NCI-H2227 (cell line): ENCODE results near the gene PARP12.

Source experiments
- DNase-seq: peaks from one replicate; lab custom pipeline; 2025; ENCODE audit not compliant: unreplicated experiment; lab: John Stamatoyannopoulos, UW

The PARP12 gene

DNA sequence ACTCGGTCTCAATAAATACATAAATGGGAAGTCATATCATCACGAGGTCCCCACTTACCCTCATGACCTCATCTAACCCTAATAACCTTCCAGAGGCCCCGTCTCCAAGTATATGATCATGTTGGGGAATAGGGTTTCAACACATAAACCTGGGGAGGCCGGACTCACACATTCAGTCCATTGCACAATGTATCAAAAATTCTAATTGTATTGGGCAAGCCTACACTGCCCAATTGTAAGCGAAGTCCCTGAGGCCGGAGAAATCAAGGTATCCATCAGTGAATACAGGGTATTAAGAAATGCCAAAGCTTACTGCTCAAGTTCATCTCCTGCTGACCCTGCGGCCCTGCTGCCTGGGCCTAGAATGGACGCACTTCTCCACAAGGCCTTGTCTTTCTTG is 69.6 kb downstream of the PARP12 start:
- DNase-seq, result no peak

DNA sequence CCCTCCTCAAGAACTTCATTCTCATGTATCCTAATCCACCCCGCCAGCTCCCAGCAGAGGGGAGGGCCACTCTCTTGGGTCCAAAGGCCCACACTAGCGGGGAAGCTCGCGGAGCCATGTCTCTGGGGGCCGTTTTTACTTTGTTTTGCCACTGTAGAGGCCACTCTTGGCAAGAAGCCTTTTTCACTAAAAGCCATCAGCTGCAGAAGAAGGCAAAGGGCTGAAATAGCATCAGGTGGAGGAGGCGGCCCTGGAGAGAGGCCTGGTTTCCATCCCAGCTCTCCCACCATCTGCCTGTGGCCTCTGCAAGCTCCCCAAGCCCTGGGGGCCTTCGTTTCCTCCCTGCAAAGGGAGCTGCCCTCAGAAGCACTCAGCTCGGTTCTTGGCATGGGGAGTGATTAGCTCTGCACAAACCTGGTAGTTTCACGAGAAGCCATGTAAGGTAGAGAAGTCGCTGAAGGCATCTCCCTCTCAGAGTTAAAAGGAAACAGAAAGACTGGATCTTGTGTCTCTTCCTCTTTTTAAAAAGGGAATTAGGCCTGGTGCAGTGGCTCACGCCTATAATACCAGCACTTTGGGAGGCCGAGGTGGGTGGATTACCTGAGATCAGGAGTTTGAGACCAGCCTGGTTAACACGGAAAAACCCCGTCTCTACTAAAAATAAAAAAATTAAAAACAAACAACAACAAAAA is 70.3 kb downstream of the PARP12 start:
- peak; percentile 50 for DNase-seq

DNA sequence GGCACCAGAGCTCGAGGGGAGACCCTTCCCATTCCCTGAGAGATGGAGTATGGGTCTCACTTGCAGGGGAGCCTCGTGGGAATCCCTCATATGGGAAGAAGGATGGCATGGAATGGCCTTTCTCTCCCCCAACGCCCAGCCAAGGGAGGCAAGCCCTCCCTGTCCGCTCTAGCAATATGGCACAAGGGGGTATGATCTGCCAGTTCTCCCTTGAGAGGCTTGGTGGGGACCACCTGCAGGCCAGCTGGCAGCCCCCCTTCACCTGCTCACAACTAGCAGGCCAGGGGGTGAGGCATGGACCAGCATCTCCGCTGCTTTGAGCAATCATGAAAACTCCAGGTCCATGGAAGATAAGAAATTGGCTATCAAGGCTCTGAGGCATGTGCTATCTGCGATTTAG is 70.8 kb downstream of the PARP12 start:
- no peak for DNase-seq

DNA sequence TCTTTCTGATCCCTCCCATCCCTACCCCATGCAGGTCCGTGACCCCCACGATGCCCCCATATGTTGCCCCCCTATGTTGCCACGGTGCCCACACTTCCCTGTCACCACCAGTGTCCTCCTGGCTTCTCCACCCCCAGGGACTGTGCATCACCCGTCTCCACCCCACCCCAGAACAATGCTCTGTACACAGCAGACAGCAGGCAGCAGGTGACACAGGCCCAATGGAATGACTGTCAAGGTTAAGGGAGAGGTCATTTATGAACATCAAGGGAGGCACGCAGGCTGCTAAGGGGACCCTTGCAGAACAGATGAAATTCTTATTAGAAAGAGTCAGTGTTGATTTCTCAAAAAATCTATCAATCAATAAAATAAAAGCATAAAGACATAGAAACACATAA is 71.5 kb downstream of the PARP12 start:
- no peak for DNase-seq

DNA sequence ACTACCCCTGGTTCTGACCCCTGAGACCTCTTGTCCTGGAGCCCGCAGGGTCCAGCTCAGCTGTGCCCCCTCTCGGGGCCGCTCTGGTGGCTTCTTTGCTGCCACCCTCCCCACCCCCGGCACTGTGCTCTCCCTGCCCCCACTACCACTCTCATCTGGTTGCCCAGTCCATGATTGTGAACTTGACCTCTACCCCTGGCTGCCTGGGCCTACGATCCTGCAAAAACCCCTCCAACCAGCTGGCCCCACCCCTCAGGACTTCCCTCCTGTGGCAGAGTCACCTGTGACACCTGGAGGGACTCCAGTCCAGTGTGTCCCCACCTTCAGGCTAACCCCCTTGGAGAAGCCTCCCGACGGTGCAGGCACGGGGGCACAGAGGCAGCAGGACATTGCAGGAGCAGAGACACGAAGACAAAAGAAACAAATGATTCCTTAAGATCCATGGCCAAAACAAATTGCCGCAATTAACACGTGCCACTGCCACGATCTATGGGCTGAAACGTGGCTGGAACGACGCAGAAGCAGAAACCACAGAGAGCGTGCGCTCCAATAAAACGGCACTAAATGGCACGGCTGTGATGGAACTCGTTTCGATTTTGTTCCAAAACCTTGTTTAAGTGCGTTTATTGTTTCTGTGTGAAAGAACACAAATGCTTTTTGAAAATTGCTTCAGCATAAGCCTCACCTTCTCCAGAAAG is 72.0 kb downstream of the PARP12 start:
- no peak for DNase-seq

DNA sequence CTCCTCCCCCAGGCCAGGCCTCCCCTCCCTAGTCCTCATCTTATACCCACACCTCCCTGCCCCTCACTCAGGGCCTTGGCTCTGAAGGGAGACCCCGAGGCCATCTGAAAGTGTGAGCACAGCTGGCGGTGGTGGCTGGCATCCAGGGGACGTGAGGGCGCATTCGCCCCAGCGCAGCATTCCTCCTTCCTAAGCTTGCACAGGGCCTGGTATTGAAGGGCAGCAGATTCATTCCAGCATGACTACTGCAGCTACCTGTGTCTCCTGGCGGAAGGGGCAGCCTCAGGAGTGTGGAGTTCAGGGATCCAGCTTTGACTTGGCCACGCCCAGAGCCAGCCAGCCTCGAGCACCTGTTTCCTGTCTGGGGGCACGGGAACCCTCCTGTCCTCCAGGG is 72.6 kb downstream of the PARP12 start:
- DNase-seq, result no peak

DNA sequence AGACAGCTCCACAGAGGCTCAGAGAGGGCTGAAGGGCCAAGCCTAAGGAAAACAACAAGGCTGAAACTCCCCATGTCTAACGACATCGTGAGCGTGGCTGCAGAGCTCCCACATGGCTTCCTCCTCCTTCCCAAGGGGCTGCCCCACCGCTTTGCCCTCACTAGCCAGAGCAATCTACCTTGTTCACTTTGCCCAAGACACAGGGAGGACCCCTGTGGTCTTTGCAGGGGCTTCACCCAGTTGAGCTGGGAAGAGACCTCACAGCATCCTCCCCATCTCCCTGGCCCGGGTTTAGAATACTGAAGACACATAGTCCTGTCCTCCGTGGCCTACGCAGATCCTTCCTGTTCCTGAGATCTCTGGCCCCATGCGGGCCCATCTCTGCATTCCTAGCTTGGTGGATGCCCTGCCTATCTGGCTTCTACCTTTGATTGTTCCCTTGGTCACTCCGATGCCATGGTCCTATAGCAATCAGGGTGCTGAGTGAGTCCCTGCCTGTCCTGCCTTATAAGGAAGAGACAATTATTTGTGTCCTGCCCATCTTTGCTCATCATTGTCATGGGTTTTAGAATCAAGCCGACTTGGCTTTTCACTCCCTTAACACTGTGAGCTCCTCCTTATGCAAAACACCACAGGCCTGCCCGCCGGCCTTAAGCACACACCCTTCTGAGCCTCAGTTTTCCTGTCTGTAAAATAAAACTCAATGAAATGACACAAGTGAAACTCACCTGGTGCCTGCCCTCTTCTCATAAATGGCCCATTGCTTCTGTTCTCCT is 73.2 kb downstream of the PARP12 start:
- no peak for DNase-seq

DNA sequence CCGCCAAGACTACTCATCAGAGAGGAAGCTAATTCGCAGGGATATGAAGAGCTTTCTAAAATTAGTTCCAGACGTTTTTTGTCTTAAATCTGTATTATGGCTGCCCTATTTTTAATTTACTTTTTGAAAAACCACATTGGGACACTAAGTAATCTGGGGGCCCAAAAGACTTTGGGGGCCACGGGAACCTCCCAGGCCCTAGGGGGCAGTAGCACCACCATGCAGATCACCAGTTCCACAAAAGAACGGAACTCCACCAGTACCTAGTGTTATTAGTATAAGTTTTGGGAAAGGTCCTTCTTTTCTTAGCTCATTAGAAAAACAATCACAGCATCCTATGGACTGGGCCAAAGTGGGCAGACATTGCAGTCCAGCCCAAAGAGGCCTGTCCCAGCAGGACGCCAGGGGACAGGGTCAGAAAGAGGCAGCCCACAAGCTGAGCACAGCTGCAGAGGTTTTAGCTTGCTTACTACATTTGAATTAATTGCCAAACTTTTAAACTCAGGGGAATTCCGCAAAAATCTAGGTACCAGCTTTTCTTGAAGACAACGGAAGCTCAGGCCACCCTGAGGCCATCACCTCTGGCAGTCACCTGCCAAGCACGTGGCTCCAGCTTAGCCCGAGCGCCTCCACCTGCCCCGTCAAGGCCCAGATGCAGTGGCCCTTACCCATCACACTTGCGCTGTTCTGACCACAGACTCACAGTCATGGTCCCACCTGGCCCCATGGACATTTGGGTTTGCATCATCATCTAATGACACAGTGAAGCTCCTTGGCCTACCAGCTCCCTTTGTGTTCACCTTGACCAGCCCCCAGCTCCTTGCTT is 74.8 kb downstream of the PARP12 start:
- DNase-seq, result no peak

DNA sequence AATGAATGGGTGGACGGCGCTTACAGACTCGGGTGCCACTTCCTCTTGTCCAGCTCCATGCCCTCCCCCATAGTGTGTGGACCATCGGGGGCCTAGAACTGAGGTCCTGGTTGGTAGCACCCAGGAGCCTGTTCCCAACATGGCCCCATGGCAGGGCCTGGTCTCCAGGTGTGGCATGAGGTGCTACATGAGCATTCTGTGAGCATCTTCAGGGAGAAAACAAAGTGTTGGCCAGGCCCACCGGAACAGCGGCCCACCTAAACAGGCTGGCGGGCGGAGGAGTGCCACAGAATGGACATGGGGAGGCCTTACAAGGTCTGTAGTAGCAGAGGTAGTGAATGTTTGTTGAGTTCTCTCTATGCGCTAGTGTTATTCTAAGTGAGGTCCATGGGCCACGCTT is 76.9 kb downstream of the PARP12 start:
- DNase-seq, result no peak

DNA sequence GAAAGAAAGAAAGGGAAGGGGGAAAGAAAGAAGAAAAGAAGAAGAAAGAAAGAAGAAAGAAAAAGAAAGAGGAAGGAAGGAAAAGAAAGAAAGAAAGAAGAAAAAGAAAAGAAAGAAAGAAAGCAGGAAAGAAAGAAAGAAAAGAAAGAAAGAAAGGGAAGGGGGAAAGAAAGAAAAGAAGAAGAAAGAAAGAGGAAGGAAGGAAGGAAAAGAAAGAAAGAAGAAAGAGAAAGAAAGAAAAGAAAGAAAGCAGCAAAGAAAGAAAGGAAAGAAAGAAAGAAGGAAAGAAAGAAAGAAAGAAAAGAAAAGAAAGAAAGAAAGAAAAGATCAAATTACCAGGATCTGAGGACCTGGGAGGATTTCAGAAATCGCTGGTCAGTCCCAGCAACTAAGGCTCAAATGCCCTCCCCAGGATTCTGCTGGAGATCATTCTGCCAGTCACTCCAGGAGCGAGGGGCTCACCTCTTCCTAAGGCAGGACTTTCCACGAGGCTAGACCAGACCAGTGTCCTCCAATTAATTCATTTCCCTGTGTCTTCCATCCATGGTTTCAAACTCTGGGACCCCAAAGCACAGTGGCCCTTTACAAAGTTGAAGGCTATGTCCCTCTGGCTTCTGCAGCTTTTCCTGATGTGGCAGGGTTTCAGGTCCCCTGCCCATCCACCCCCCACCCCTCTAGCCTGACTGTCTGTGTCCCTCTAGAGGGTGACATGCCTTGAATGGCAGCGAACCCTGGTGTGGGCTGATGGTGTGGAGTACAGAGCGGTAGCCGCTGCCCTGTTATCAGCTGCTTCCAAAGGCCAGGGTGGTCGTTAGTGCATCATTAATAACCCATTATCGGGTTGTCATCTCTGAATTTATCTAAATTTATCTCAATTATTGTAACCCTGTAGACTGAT is 77.9 kb downstream of the PARP12 start:
- no peak for DNase-seq

DNA sequence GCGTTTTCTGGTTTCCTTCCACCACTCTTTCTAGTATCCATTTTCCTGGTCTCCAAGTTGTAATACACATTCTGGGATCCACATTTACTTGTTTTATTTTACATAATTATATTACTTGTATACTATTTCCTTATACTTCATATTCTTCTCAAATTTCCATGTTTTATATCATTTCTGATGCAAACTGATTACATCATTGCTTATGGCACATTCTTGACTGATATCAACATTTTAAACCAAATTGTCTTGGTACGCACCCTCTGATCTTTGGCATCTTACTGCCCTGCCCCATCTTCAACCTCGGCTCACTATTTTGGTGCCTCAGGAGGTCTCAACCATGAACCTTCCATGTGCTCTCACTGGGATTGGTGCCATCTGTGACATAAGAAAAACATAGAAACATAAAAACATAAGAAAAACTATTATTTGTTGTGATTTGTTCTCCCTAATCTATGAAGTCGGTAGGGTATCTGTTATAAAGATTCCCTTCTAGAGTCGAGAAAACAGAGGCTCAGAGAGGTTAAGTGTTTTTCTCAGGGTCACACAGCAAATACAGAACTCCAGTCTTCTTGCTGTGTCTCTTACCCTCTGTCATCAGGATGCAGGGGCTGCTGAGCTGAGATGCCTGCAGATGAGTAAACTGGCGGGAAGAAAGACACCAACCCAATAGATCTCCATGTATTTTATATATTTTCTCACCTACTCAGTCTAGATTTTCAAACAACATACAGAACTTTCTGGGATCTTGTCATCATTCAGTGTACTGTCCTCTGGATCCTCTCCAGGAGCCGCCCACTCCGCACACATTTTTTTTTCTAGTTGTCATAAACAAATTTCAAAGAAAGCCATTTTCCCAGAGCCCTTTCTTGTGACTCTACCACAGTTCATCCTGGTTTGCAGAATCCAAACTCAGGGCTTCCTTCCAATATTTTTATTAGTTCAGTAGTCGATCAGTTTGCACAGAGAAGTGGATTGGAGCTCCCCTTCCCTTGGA is 79.5 kb downstream of the PARP12 start:
- no peak for DNase-seq

DNA sequence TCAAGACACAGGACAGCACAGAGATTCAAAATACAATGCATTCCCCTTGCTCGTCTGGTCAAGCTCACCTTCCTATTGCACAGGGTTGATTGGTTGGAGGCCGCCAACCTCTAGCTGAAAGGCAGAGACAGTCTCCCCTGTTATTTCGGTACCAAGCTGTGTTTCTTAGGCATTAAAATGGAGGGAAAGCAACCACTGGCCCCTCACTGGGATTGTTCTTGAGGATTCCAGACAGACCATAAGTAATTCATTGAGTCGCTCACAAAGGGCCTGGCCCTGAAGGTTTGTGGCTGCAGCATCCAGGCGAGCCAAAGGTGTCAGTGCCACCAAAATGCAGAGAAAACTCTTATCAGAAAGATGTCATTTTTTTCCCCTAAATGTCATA is 81.2 kb downstream of the PARP12 start:
- no peak for DNase-seq

DNA sequence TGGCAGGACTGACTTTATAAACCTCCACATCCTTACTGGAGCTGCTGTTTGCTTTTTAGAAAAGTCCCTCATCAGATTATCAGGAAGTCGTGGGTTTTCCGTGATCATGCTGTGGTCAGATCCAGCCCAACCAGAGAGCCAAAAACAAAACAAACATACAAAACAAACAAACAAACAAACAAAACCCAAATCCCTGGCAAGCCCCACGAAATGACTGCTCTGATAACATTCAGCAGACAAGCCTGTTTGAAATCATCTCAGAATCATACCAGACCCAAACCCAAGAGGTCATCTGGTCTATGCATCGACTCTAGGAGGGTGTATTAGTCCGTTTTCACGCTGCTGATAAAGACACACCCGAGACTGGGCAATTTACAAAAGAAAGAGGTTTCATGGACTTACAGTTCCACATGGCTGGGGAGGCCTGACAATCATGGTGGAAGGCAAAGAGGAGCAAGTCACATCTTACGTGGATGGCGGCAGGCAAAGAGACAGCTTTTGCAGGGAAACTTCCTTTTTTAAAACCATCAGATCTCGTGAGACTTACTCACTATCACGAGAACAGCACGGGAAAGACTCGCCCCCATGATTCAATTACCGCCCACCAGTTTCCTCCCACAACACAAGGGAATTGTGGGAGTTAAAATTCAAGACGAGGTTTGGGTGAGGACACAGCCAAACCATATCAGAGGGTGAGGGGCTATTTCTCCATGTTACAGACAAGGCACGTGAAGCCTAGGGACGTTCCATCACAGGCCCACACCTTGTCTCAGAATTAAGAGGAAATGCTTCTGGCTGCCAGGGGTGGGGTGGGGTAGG is 85.7 kb downstream of the PARP12 start:
- DNase-seq, result no peak

DNA sequence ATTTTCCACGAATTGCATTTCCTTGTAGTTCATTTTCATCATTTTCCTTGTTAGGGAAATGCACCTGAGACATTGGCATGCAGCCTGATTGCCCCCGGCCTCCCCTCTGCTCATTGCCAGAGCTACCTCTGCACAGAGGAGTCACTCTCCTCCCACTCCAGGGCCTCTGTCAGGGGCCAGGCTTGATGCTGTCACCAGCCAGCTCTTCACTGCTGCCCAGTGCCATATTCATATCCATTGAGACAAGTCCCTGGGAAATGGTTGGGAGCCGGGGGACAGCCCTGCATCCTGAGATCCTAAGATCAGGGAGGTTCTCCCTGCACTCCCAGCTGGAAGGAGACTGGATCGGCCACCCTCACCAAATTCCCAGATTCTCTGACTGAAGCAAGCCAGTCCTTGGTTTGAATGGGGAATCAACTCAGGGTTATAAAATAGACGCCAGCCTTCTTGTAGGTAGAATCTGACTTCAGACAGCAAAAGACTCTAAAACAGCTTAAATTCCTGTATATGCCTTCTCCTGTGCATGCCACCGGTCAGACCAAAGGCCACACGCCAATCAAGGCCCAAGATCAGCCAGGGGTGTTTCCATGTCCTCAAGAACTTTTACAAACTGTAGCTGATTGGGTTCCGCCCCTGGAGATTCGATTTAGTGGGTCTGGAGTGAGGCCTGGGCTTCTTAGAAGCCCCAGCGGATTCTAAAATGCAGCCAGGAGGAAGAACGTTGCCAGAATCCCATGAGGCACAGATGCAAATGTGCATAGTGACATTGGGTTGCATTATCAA is 86.5 kb downstream of the PARP12 start:
- no peak for DNase-seq

DNA sequence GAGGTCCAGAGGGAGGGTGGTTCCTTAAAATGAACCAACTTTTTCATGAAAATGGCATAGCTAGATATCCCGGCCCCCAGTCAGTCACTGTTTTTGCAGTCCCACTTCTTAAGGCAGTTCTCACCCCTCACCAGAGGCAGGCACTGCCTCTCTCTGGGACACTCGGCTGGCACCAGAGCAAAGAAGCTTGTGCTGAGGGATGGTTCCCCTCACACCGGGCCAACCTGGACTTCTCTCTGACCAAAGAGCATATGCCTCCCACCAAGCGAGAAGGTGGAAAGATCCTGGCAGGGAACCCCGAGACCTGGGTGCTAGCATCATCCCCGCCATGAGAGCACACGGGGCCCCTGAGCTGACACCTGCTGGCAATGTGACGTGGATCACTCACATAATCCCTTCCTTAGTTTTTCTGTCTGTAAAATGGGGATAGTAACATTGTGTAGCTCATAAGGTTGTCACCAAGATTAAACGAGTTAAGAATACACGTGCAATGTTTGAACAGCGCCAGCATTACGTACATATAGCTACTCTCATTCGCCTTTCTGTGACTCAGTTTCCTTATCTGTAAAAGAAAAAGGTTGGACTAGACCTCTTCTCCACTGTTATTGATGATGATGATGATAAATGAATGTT is 88.5 kb downstream of the PARP12 start:
- no peak for DNase-seq
